GM18499 (cell line): Measurements from ENCODE around the gene ZNF500.

Experiments used
- ATAC-seq: cut with Tn5 transposase; IDR thresholded peaks from one replicate; pipeline ENCODE4 v1.9.1; 2021; ENCODE audit warnings: moderate number of reproducible peaks; ENCODE audit not compliant: insufficient read depth, unreplicated experiment

Gene ZNF500

DNA sequence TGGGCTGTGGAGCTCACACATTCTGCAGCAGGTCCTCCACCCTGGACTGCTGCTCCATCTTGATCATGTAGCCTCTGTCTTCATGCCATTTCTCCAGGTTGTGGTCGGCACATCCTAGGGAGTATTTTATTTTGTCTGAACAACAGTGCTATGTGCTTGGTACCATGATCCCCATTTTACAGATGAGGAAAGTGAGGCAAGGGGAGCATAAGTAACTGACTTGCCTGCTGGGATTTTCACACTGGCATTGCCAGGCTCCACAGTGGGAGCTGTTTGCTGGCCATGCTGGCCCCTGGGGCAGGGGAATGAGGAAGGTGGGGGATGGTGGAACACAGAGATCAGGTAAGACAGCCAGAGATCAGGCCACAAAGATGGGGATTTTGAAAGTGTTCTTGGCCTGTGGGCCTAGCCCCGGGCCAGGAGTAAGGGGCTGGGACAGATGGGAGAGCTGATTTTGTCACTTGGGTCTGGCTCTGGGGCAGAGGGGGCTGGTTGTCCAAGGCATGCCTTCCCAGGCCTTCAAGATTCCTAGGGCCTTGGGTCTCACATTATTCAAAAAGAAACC, 9.3 kb upstream of the ZNF500 start:
- ATAC-seq = no peak

DNA sequence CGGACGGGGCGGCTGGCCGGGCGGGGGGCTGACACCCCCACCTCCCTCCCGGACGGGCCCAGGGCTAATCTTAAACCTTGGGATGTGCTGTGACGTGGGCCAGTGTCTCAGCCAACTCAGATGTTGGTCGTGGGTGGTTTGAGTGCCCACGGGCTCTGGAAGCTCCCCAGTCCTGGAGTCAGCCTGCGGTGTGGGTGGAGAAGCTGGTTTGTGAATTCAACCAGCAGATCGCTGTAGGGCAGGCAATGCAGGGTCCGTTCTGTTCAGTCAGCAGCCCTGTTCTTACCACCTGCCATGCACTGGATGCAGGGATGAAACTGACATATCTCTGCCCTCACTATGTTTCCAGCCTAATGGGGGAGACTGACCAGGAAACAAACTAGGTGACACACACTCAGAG, 8.0 kb upstream of the ZNF500 start:
- no peak for ATAC-seq

DNA sequence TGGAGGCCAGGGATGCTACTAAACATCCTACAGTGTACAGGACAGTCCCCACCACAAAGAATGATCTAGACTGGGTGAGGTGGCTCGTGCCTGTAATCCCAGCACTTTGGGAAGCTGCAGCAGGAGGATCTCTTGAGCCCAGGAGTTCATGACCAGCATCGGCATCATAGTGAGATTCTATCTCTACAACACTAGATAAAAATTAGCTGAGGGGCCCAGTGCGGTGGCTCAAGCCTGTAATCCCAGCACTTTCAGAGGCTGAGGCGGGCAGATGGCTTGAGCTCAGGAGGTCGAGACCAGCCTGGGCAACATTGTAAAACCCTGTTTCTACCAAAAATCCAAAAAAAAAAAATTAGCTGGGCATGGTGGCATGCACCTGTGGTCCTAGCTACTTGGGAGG, 5.4 kb upstream of the ZNF500 start:
- no peak for ATAC-seq

DNA sequence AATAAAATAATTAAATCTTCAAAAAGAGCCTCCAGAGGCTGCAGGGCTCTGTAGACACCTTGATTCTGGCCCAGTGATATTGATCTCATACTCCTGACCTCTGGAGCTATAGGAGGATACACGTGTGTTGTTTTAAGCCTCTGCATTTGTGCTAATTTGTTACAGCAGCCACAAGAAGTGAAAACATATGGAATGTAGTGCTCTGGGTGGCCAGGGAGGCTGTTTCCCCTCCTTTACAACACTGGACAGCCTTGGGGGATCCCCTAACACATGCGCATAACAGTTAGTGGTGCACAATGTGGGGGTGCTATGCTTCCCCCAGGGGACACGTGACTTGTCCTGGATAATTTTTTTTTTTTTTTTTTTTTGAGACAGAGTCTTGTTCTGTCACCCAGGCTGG, 4.7 kb upstream of the ZNF500 start:
- no peak for ATAC-seq

GRCh38 chr16:4769306-4769638, 2.3 kb upstream of the ZNF500 start:
- no peak for ATAC-seq

- ATAC-seq = no peak
Observed at GRCh38 chr16:4768549-4769305, 1.8 kb upstream of the ZNF500 start.

GRCh38 chr16:4767872-4768548, 1.0 kb upstream of the ZNF500 start:
- ATAC-seq = no peak

DNA sequence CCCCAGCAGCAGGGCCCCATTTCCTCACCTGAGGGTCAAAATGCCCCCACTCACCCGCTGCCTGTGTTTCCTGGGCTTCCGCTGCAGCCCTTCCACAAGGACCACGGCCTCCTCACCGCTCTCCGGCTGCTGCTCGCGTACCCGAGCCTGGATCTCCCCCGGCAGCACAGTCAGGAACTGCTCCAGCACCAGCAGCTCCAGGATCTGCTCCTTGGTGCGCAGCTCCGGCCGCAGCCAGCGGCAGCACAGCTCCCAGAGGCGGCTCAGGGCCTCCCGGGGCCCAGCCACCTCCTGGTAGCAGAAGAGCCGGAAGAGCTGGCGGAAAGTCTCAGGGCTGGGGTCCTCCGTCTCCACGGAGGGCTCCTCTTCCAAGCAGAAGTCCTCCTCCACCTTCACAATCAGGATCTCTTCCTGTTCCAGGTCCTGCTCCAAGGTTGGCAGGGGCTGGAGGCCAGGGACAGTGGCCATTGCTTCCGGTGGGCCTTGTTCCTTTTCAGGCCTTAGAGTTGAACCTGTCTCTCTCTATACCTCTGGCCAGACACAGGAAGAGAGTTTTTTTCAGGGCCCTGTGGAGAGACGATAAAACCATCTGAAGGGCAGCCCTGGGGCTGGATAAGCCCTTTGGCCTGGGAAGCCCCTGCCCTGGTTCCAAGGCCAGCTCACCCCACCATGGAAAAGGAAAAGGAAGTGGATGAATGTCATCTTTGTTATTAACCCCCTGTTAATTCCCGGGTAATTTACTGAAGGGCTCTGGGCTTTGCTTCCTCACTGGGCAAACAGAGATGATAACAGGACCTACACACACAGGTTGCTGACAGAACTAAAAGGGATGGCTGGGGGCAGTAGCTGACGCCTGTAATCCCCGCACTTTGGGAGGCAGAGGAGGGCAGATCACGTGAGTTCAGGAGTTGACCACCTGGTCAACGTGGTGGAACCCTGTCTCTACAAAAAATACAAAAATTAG, 1.2 kb downstream of the ZNF500 start:
- no peak for ATAC-seq

DNA sequence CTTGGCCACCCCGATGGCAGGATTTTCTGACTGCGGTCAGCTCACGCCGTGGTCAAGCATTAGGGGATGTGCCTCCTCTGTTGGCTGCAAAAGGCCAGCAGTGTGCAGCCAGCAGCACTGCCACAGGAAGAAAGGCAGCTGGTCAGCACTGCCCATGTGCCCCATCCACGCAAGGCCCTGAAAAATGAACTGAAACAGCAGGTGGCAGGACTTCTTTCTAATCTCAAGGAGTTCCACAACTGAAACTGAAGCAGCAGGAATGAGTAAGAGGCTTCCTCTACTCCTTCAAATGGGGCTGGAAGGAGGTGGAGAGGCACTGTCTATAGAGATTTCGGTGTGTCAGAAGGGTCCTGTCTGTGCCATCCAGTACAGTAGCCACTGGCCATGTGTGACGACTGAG, 3.2 kb downstream of the ZNF500 start:
- no peak for ATAC-seq

- ATAC-seq = no peak
Observed at GRCh38 chr16:4762205-4762604, 4.8 kb downstream of the ZNF500 start.

DNA sequence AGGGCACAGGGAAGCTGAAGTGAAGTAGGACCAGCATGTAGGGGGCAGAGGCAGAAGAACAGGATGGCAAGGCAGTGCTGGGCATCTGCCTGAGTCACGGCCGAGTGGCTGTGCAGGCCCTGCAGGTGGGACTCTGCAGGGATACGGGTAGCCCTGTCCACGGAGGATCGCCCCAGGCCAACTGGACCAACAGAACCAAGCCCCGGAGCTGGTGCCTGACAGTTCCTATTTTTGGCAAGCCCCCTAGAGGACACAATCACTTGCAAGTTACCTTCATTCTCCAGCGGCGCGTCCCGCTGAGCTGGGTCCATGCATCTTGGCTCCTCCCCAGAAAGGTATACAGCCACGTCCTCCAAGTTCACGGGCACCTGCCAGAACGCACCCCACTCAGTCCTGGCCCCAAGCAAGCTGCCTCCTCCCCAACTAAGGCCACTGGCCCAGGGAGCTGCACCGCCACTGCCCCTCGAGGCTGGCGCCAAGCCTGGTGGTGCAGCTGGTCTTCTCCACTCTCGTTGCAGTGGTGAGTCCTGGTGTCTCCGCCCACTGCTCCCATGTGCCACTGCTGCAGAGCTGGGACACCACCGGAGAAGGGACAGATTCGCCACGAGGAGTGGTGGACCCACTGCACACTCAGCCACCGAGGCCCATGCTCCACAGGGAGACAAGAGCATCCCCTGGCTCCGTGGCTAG, 6.6 kb downstream of the ZNF500 start:
- no peak for ATAC-seq

DNA sequence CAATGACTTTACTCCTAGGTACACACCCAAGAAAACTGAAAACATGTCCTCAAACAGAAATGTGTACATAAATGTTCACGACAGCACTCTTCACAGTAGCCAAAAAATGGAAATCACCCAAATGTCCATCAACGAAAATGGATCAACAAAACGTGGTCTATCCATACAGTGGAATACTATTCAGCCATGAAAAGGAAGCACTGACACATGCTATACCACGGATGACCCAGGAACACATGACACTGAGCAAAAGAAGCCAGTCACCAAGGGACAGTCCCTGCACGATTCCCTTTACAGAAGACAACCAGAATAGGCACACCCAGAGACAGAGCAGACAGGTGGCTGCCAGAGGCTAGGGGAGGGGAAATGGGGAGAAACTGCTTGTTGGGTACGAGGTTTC, 11.3 kb downstream of the ZNF500 start:
- ATAC-seq = no peak

- no peak for ATAC-seq
Observed at GRCh38 chr16:4754865-4755264, 12.1 kb downstream of the ZNF500 start.

DNA sequence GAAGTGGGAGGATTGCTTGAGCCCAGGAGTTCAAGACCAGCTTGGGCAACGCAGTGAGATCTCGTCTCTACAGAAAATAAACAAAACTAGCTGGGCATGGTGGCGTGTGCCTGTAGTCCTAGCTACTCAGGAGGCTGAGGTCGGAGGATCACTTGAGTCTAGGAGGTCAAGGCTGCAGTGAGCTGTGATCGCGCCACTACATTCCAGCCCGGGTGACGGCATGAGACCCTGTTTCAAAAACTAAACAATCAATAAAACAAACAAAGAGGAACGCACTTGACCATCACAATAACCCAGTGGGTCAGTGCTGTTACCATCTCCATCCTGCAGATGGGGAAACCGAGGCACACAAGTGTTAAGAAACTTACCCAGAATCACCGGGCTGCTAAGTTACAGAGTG, 13.7 kb downstream of the ZNF500 start:
- ATAC-seq = no peak

DNA sequence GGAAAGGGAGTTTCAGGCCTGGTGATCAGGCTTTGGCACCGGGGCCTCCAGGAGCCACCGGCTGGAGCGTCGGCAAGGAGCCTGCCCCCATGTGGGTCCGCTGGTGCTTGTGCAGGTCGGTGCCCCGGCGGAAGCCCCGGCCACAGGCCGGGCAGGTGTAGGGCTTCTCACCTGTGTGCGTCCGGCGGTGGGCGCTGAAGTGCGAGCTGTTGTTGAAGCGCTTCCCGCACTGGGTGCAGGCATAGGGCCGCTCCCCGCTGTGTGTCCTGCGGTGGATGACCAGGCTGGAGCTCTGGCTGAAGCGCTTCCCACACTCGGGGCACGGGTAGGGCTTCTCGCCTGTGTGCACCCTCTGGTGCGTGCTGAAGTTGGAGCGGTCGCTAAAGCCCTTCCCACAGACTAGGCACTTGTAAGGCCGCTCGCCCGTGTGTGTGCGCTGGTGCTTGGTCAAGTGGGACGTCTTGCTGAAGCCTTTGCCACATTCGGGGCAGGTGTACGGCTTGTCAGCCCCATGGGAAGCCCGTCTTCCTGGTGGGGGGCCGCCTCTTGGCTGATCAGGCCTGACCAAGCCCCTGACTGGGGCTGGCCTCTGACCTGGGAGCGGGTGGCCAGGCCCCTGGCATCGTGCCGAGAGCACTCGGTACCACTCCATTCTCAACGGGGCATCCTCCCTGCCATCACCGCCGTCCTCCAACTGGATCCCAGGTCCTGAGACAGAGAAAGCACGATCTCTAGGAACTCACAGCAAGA, 14.4 kb downstream of the ZNF500 start:
- ATAC-seq = no peak

DNA sequence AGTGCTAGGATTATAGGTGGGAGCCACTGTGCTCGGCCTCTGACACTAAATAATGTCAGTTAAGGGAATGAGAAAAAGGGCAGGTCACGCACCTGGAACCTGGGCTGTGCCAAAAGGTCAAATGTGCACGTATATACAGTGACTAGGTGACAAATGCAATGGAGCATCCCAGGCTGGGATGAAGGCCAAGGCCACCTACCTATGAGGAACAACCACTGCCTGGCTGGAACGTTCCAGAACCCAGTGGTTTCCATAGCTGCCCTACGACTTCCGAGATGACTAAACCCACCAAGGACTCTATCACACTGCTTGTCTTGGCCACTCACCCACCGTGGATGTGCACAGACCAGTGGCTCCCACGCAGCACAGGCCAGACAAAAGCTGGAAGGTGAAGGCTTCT, 16.1 kb downstream of the ZNF500 start:
- no peak for ATAC-seq

DNA sequence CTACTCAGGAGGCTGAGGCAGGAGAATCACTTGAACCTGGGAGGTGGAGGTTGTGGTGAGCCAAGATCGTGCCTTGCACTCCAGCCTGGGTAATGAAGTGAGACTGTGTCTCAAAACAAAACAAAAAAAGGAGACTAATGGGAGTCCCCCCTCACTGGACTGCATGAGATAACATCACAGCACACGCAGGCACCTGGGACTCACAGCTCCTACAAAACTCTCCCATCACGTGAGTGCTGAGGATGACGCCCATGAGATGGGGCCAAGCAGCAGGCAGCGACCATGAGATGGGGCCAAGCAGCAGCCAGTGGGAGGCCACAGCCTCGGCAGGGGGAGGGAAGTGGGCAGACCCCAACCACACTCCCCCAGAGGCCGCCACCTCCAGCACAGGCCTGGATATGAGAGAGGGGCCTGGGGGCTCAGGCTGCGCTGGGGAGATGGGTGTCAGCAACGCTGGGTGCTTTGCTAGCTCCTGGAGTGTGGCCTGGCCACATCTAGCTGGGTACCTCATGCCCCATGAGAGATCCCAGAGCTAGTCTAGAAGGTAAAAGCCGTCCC, 17.2 kb downstream of the ZNF500 start:
- no peak for ATAC-seq

- ATAC-seq = no peak
Observed at GRCh38 chr16:4748682-4749411, 18.1 kb downstream of the ZNF500 start.
